ENCODE measurements around the gene LPAR5. TPM values are rescaled to one million over a fixed set of nuclear protein-coding genes. Genes with fewer than 3 reads are reported as not detected.

Gene LPAR5
- total and polyA plus RNA-seq, 4 donors: 0.58 to 2.0 (median 1.1) TPM

DNA sequence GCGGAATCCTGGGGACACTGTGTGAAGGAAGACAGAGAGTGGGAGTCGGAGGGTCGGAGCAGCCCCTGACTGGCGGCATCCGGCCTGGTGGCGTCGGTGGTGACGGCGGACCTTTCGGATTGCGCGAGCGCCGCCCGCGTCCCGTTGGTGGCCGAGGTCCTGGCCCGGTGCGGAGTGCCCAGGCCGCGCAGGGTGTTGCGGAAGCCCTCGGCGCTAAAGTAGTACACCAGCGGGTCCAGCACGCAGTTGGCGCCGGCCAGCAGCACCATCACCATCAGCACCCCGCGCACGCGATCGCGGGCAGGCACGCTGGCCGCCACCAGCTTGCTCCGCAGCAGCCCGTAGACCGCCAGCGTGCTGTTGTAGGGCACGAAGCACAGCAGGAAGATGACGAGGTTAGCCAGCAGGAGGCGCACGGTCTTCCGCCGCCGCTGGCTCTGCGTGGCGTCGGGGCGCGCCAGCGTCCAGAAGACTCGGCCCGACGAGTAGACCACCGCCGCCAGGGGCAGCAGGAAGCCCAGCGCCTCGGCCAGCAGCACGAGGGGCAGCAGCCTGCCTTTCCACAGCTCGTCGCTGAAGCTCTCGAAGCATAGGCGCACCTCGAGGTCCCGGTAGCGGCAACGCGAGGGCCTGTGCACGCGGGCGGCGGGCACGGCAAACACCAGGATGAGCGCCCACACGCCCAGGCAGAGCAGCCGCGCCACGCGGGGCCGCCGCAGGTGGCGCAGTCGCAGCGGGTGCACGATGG lies 15.4 kb downstream of the LPAR5 start:
- TF ChIP-seq, protein P1, sequence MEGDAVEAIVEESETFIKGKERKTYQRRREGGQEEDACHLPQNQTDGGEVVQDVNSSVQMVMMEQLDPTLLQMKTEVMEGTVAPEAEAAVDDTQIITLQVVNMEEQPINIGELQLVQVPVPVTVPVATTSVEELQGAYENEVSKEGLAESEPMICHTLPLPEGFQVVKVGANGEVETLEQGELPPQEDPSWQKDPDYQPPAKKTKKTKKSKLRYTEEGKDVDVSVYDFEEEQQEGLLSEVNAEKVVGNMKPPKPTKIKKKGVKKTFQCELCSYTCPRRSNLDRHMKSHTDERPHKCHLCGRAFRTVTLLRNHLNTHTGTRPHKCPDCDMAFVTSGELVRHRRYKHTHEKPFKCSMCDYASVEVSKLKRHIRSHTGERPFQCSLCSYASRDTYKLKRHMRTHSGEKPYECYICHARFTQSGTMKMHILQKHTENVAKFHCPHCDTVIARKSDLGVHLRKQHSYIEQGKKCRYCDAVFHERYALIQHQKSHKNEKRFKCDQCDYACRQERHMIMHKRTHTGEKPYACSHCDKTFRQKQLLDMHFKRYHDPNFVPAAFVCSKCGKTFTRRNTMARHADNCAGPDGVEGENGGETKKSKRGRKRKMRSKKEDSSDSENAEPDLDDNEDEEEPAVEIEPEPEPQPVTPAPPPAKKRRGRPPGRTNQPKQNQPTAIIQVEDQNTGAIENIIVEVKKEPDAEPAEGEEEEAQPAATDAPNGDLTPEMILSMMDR (IDR thresholded peaks at IDR 0.05; ENCODE audit: low read depth, low read length, missing input control): peak; percentile 32
- TF ChIP-seq RAD21 (IDR thresholded peaks at IDR 0.05) (peak in 1 of 2 donors; percentile 74), HNF4A (conservative IDR thresholded peaks at IDR 0.05) (no peak)
- Histone ChIP-seq H3K27me3 (ENCODE audit: control insufficient read depth in 4 of 4, insufficient read depth in 4 of 4, low read length in 3 of 4) (no peaks in the 10 kb centered on the region), H3K9me3 (ENCODE audit: control insufficient read depth in 4 of 4, low read length in 3 of 4) (no peaks in the 10 kb centered on the region), H3K36me3 (ENCODE audit: control insufficient read depth in 4 of 4, insufficient read depth in 3 of 4, low read depth in 1 of 4, low read length in 3 of 4) (no peaks in the 10 kb centered on the region), H3K4me3 (ENCODE audit: low read depth in 1 of 3, low read length in 3 of 3) (peak overlapping the region in 1 of 3 donors; percentile 38), H3K27ac (ENCODE audit: low read depth in 1 of 2, low read length in 2 of 2) (no peak overlapping the region), H3K4me1 (ENCODE audit: control insufficient read depth in 4 of 4, insufficient read depth in 4 of 4, low read length in 3 of 4) (peaks cover 0 to 6% (median 3%) of the 10 kb centered on the region in 4 donors), H3K9ac (ENCODE audit: low read depth in 1 of 2, low read length in 2 of 2) (no peak overlapping the region)
- DNase-seq (ENCODE audit: low spot score): peak; percentile 65
- 32% methylated on average over 88 of the region's 88 CpGs for WGBS

DNA sequence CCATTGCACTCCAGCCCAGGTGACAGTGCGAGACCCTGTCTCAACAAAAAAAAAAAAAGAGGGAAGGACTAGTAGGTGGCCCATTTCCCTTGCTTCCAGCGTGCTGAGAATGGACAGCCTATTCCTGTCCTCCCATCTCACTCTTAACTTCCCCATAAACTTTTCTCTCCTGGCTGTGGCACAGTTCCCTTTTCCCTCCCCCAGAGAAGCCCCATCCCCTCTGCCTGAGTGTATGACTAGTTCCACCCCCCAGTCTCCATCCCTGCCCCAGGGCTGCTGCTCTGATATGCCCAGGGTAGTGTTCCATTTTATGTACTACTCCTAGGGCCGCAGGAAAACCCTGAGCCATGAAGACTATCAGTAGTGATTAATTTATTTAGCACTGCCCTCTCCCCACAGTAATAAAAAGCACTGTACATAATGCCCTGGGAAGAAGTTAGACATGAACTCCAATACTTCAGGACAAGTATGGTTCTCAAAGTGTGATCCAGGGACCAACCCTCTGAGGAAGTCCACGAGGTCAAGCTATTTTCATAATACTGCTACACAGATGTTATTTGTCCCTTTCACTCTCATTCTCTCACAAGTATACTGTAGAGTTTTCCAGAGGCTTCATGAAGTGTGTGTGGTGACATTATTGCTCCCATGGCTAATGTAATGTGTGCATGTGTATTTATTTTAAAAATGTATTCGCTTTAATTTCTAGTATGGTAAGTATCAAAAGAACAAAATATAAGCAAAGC lies 17.1 kb downstream of the LPAR5 start:
- Histone ChIP-seq H3K27me3 (ENCODE audit: control insufficient read depth in 4 of 4, insufficient read depth in 4 of 4, low read length in 3 of 4) (no peaks in the 10 kb centered on the region), H3K27ac (ENCODE audit: low read depth in 1 of 2, low read length in 2 of 2) (no peak overlapping the region), H3K4me1 (ENCODE audit: control insufficient read depth in 4 of 4, insufficient read depth in 4 of 4, low read length in 3 of 4) (peaks cover 8 to 17% (median 11%) of the 10 kb centered on the region in 4 donors), H3K9me3 (ENCODE audit: control insufficient read depth in 4 of 4, low read length in 3 of 4) (no peaks in the 10 kb centered on the region), H3K4me3 (ENCODE audit: low read depth in 1 of 3, low read length in 3 of 3) (no peak overlapping the region), H3K36me3 (ENCODE audit: control insufficient read depth in 4 of 4, insufficient read depth in 3 of 4, low read depth in 1 of 4, low read length in 3 of 4) (no peaks in the 10 kb centered on the region), H3K9ac (ENCODE audit: low read depth in 1 of 2, low read length in 2 of 2) (no peak overlapping the region)
- 84% methylated on average over 5 of the region's 5 CpGs for WGBS
- TF ChIP-seq, protein P2, sequence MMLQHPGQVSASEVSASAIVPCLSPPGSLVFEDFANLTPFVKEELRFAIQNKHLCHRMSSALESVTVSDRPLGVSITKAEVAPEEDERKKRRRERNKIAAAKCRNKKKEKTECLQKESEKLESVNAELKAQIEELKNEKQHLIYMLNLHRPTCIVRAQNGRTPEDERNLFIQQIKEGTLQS (IDR thresholded peaks at IDR 0.05): no peak
- TF ChIP-seq REST (IDR thresholded peaks at IDR 0.05) (no peak), RXRA (IDR thresholded peaks at IDR 0.05) (no peak), SP1 (IDR thresholded peaks at IDR 0.05) (no peak), MAX (IDR thresholded peaks at IDR 0.05) (no peak), JUND (IDR thresholded peaks at IDR 0.05) (no peak), NR2F2 (IDR thresholded peaks at IDR 0.05) (no peak), FOXA2 (IDR thresholded peaks at IDR 0.05) (no peak), HNF4G (IDR thresholded peaks at IDR 0.05) (no peak), EGR1 (IDR thresholded peaks at IDR 0.05; ENCODE audit: low read depth in 2 of 2) (no peak), HNF4A (conservative IDR thresholded peaks at IDR 0.05) (no peak), TAF1 (conservative IDR thresholded peaks at IDR 0.05) (no peak)
- TF ChIP-seq, protein P1 (IDR thresholded peaks at IDR 0.05; ENCODE audit: low read depth, low read length, missing input control): no peak
- TF ChIP-seq, protein P3, sequence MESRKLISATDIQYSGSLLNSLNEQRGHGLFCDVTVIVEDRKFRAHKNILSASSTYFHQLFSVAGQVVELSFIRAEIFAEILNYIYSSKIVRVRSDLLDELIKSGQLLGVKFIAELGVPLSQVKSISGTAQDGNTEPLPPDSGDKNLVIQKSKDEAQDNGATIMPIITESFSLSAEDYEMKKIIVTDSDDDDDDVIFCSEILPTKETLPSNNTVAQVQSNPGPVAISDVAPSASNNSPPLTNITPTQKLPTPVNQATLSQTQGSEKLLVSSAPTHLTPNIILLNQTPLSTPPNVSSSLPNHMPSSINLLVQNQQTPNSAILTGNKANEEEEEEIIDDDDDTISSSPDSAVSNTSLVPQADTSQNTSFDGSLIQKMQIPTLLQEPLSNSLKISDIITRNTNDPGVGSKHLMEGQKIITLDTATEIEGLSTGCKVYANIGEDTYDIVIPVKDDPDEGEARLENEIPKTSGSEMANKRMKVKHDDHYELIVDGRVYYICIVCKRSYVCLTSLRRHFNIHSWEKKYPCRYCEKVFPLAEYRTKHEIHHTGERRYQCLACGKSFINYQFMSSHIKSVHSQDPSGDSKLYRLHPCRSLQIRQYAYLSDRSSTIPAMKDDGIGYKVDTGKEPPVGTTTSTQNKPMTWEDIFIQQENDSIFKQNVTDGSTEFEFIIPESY (IDR thresholded peaks at IDR 0.05): no peak
- DNase-seq (ENCODE audit: low spot score): no peak

Measured in liver (tissue), 9 donors.